Sigmoid colon (tissue), 4 donors: ENCODE results near the gene LCMT1.

ENCODE experiments used
- CTCF ChIP-seq, 4 experiments: fragments of 450-650 bp in 3 of 4; fragments of 200-600 bp in 1 of 4; IDR thresholded peaks; one replicate each; pipeline ENCODE4 v1.5.1; 2016 to 2019; ENCODE audit warnings: antibody characterized with exemption in 4 of 4, mild to moderate bottlenecking in 3 of 4, moderate library complexity in 2 of 4
- EP300 ChIP-seq, 4 donors: sonication (generic); formaldehyde crosslinking; IDR thresholded peaks; one replicate each; pipeline ENCODE4 v1.6.1; 2017; ENCODE audit warnings: antibody characterized with exemption in 4 of 4
- POLR2A ChIP-seq, 2 donors: fragments of 450-650 bp; IDR thresholded peaks; one replicate each; pipeline ENCODE4 v1.6.1; 2016; ENCODE audit warnings: antibody characterized with exemption in 2 of 2, mild to moderate bottlenecking in 2 of 2, moderate library complexity in 2 of 2
- POLR2AphosphoS5 ChIP-seq, 4 donors: sonication (generic); formaldehyde crosslinking; IDR thresholded peaks; one replicate each; pipeline ENCODE4 v1.6.1; 2017; ENCODE audit warnings: antibody characterized with exemption in 4 of 4

DNA sequence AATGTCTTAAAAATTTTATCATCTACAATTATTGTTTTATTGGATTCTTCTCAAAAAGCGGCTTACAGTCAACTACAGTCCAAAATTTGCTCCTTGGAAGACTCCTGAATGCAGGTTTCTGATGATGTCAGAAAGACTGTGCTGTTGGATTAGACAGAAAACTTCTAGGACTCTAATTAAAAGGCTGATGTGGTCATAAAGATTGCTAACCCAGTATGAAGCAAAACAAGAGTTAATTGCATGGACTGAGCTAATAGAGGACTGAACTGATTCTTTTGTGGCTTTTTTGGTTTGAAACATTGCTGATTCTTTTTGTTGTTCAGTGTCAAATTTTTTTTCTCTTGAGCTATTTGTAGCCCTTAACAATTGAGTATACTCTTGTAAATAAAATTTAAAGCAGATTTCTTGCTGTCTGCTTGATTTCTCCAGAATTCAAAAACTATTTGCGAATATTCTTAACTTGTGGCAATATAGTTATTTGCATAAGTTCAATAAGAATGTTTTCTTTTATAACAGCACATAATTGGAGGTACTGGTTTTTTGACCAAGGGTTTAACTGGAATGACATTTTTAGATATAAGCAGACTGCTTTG lies 33.1 kb upstream of the LCMT1 start:
- no peak for TF ChIP-seq POLR2A (IDR thresholded peaks at IDR 0.05)
- TF ChIP-seq CTCF (IDR thresholded peaks at IDR 0.05), result no peak
- no peak for TF ChIP-seq POLR2AphosphoS5 (IDR thresholded peaks at IDR 0.05)
- TF ChIP-seq EP300 (IDR thresholded peaks at IDR 0.05), result no peak
